ENCODE results near the gene TNN.

- TF ChIP-seq EP300 (conservative IDR thresholded peaks at IDR 0.05; ENCODE audit: poor library complexity, severe bottlenecking): no peak
- no peak for TF ChIP-seq EZH2 (IDR thresholded peaks at IDR 0.05; ENCODE audit: borderline replicate concordance, insufficient read depth, low read length, poor library complexity, severe bottlenecking)
- TF ChIP-seq POLR2AphosphoS5 (IDR thresholded peaks at IDR 0.05): no peak
- TF ChIP-seq, protein P1, sequence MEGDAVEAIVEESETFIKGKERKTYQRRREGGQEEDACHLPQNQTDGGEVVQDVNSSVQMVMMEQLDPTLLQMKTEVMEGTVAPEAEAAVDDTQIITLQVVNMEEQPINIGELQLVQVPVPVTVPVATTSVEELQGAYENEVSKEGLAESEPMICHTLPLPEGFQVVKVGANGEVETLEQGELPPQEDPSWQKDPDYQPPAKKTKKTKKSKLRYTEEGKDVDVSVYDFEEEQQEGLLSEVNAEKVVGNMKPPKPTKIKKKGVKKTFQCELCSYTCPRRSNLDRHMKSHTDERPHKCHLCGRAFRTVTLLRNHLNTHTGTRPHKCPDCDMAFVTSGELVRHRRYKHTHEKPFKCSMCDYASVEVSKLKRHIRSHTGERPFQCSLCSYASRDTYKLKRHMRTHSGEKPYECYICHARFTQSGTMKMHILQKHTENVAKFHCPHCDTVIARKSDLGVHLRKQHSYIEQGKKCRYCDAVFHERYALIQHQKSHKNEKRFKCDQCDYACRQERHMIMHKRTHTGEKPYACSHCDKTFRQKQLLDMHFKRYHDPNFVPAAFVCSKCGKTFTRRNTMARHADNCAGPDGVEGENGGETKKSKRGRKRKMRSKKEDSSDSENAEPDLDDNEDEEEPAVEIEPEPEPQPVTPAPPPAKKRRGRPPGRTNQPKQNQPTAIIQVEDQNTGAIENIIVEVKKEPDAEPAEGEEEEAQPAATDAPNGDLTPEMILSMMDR (IDR thresholded peaks at IDR 0.05; ENCODE audit: poor library complexity, severe bottlenecking): no peak
- TF ChIP-seq MXI1 (conservative IDR thresholded peaks at IDR 0.05; ENCODE audit: poor library complexity, severe bottlenecking): no peak
- no peak for TF ChIP-seq RAD21 (conservative IDR thresholded peaks at IDR 0.05)
- TF ChIP-seq TAF1 (IDR thresholded peaks at IDR 0.05; ENCODE audit: low read depth): no peak
Observed at GRCh38 chr1:175090780-175091179, 23.1 kb downstream of the TNN start.
